ENCODE measurements around the gene CPED1. TPM values are rescaled to one million over a fixed set of nuclear protein-coding genes. Genes with fewer than 3 reads are reported as not detected.

Gene CPED1
- total RNA-seq, 2 experiments from 2014 or later = not detected

DNA sequence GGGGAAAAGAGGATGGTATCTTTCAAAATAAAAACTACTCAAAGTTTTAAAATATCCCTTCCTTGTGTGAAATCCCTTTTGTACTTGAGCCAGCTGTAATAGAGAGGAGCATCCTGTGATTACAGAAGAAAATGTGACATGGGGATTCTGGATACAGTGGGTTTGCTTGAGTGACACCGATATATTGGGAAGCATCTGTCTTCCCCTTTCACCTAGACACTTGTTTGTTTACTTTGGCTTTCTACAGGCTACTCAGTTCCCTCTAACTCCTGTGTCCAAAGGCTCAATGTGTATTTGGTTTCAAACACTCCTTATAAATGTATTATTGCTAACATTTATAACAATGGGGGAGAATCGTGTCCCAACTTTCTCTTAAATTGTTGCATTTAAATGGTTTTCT is 24.4 kb downstream of the CPED1 start:
- intact Hi-C loops (cut with micrococcal nuclease) = no loop called here
- POLR2A ChIA-PET = no interaction called here
- ATAC-seq (no peak), DNase-seq (no peak)
- H3K9me3 Mint-ChIP-seq = no peaks in the 10 kb centered on the region
- no peak overlapping the region for H3K27ac Mint-ChIP-seq
- no peaks in the 10 kb centered on the region for H3K36me3 Mint-ChIP-seq (ENCODE audit: low read depth)
- H3K4me3 Mint-ChIP-seq = no peak overlapping the region
- TF ChIP-seq, protein P1, sequence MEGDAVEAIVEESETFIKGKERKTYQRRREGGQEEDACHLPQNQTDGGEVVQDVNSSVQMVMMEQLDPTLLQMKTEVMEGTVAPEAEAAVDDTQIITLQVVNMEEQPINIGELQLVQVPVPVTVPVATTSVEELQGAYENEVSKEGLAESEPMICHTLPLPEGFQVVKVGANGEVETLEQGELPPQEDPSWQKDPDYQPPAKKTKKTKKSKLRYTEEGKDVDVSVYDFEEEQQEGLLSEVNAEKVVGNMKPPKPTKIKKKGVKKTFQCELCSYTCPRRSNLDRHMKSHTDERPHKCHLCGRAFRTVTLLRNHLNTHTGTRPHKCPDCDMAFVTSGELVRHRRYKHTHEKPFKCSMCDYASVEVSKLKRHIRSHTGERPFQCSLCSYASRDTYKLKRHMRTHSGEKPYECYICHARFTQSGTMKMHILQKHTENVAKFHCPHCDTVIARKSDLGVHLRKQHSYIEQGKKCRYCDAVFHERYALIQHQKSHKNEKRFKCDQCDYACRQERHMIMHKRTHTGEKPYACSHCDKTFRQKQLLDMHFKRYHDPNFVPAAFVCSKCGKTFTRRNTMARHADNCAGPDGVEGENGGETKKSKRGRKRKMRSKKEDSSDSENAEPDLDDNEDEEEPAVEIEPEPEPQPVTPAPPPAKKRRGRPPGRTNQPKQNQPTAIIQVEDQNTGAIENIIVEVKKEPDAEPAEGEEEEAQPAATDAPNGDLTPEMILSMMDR (IDR thresholded peaks at IDR 0.05) = no peak
- no peaks in the 10 kb centered on the region for H3K4me1 Mint-ChIP-seq (ENCODE audit: low read depth)
- H3K27me3 Mint-ChIP-seq = peaks cover 8% of the 10 kb centered on the region
- CTCF ChIA-PET = no interaction called here

DNA sequence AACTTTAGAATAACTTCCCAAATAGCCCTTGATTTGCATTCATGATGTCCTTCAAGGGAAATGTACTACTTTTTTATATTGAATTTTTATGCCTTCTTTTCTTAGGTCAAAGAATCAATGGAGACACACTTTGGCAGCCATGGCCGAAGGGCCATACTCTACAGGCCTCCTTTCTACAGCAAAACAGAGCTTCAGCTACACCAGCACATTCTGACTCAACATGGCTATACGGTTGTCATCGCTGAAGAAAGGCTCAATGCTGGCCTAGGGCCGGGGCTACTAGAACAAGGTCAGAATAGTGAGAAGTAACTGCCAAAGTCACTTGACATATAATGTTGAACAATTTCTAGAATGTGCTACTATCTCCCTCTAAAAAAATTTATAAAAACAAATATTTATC is 27.0 kb downstream of the CPED1 start:
- Mint-ChIP-seq H3K36me3 (ENCODE audit: low read depth) (no peaks in the 10 kb centered on the region), H3K27ac (no peak overlapping the region)
- CTCF ChIA-PET = interaction anchor here (1.3 kb wide), 1 partner anchor 9 kb away, joined by 3 read pairs; no protein-coding TSS in a partner anchor

DNA sequence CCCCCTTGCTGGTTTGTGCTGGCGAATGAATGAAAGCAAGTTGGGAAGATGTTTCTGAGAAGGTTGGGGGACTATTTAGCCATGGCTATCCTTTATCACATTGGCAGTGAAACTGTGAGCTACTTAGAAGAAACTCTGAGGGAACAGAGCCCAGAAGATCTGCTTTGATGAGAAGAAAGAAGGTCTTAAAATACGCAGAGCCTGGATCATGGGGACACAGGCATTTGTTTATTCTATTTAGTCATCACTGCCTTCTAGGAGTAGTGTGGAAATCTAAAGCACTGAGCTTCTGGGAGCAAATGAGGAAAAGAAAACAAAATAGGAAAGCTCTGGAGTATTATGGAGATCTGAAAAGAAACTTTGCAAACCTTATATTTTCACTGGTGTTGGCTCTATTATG is 28.5 kb downstream of the CPED1 start:
- ATAC-seq = no peak
- peaks cover 1% of the 10 kb centered on the region for H3K27me3 Mint-ChIP-seq
- H3K9me3 Mint-ChIP-seq = no peaks in the 10 kb centered on the region

More for the DNA sequence above, 27.0 kb downstream of the CPED1 start:
- Mint-ChIP-seq H3K4me1 (ENCODE audit: low read depth) (no peaks in the 10 kb centered on the region), H3K9me3 (no peaks in the 10 kb centered on the region), H3K27me3 (peaks cover 1% of the 10 kb centered on the region), H3K4me3 (no peak overlapping the region)
- intact Hi-C loops (cut with micrococcal nuclease) = no loop called here
- TF ChIP-seq, protein P1 (IDR thresholded peaks at IDR 0.05) = no peak
- DNase-seq (no peak), ATAC-seq (no peak)
- POLR2A ChIA-PET = interaction anchor here (1.0 kb wide), 1 partner anchor 9 kb away, joined by 3 read pairs; no protein-coding TSS in a partner anchor

DNA sequence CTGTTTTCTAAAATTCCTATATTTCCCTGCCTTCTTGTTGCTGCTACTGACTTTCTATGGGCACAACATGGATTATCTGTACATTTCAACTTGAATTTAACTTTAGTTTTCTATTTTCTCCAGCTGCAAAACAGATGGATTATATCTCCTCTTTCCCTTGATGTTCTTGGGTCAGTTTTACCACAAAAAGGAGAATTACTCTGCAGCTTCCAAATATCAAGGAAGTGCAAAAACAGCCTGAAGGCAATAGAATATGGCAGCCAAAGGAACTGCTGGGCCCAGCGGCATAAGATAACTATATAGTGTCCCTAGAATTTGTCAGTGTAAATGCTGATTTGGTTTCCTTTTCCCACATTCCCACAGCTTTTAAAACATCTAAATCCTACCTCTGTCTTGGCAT is 29.1 kb downstream of the CPED1 start:
- no peaks in the 10 kb centered on the region for H3K36me3 Mint-ChIP-seq (ENCODE audit: low read depth)
- intact Hi-C loops (cut with micrococcal nuclease) = no loop called here
- CTCF ChIA-PET = interaction anchor here (1.2 kb wide), 1 partner anchor 13 kb away, joined by 3 read pairs; no protein-coding TSS in a partner anchor

More for the DNA sequence above, 28.5 kb downstream of the CPED1 start:
- Mint-ChIP-seq H3K4me3 (no peak overlapping the region), H3K4me1 (ENCODE audit: low read depth) (no peaks in the 10 kb centered on the region), H3K36me3 (ENCODE audit: low read depth) (no peaks in the 10 kb centered on the region), H3K27ac (no peak overlapping the region)
- ChIA-PET POLR2A (no interaction called here), CTCF (interaction anchor here (1.2 to 1.3 kb wide), 2 partner anchors 8 to 13 kb away, joined by 3 read pairs; no protein-coding TSS in a partner anchor)
- intact Hi-C loops (cut with micrococcal nuclease) = no loop called here
- no peak for DNase-seq
- TF ChIP-seq, protein P1 (IDR thresholded peaks at IDR 0.05) = no peak

DNA sequence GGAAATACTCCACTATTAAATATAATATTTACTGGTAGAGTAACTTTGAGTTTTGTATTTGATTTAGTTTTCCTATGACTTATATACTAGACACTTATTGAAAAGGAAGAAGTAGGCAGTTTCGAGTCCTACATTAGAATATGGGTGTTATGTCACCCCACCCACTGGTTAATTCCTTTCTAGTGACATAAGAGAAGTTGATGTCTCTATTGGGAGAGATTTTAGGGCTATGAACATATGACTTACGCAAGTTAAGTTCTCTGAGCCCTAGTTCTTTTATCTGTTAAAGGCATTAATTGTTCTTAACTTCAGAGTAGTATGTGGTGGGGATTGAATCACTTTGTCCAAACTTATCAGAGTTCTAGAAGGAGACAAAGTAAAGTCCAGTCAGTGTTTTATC is 30.5 kb downstream of the CPED1 start:
- POLR2A ChIA-PET = no interaction called here

More for the DNA sequence above, 29.1 kb downstream of the CPED1 start:
- DNase-seq (no peak), ATAC-seq (no peak)
- no peak overlapping the region for H3K27ac Mint-ChIP-seq
- H3K9me3 Mint-ChIP-seq = no peaks in the 10 kb centered on the region
- H3K27me3 Mint-ChIP-seq = peaks cover 1% of the 10 kb centered on the region
- H3K4me1 Mint-ChIP-seq (ENCODE audit: low read depth) = no peaks in the 10 kb centered on the region
- TF ChIP-seq, protein P1 (IDR thresholded peaks at IDR 0.05) = no peak
- POLR2A ChIA-PET = no interaction called here
- no peak overlapping the region for H3K4me3 Mint-ChIP-seq

More for the DNA sequence above, 30.5 kb downstream of the CPED1 start:
- intact Hi-C loops (cut with micrococcal nuclease) = no loop called here
- no peak overlapping the region for H3K4me3 Mint-ChIP-seq
- H3K36me3 Mint-ChIP-seq (ENCODE audit: low read depth) = no peaks in the 10 kb centered on the region
- TF ChIP-seq, protein P1 (IDR thresholded peaks at IDR 0.05) = no peak
- no peak overlapping the region for H3K27ac Mint-ChIP-seq
- no peak for ATAC-seq
- CTCF ChIA-PET = no interaction called here
- DNase-seq = no peak
- H3K9me3 Mint-ChIP-seq = no peaks in the 10 kb centered on the region
- H3K27me3 Mint-ChIP-seq = peaks cover 1% of the 10 kb centered on the region
- H3K4me1 Mint-ChIP-seq (ENCODE audit: low read depth) = no peaks in the 10 kb centered on the region

Measured in activated CD8-positive, alpha-beta T cell treated with anti-CD3 and anti-CD28 coated beads for 36 hours (primary cell).